Neural progenitor cell (in vitro differentiated cells): Measurements from ENCODE around the gene LDOC1.

Experiments
- EZH2phosphoT487 ChIP-seq: fragments of 200-600 bp; sonication (generic); IDR thresholded peaks from 2 replicates; pipeline ENCODE4 v1.6.1; 2017; ENCODE audit warnings: antibody characterized with exemption
- TF ChIP-seq, protein P1 (sequence below): fragments of 200-600 bp; sonication (generic); IDR thresholded peaks from 2 replicates; pipeline ENCODE4 v1.5.1; 2017; ENCODE audit warnings: antibody characterized with exemption, mild to moderate bottlenecking

DNA sequence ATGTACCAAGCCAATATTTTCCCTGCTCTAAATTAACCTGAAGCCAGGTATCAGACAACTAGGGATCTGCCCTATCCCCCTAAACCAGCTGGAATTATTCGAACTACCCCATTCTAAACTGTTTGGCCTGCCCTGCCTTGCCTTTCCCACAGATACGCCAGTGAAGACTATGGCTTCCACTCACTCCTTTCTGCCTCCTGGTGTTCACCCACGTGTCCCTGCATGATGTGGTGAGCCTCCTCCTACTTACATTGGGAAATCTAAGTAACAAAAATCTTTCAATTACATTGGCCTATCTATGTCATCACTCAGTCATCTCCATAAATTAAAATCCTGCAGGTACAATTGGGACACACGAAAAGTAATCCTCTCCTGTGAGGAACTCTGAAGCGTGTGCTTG, 6.1 kb upstream of the LDOC1 start:
- TF ChIP-seq, protein P1, sequence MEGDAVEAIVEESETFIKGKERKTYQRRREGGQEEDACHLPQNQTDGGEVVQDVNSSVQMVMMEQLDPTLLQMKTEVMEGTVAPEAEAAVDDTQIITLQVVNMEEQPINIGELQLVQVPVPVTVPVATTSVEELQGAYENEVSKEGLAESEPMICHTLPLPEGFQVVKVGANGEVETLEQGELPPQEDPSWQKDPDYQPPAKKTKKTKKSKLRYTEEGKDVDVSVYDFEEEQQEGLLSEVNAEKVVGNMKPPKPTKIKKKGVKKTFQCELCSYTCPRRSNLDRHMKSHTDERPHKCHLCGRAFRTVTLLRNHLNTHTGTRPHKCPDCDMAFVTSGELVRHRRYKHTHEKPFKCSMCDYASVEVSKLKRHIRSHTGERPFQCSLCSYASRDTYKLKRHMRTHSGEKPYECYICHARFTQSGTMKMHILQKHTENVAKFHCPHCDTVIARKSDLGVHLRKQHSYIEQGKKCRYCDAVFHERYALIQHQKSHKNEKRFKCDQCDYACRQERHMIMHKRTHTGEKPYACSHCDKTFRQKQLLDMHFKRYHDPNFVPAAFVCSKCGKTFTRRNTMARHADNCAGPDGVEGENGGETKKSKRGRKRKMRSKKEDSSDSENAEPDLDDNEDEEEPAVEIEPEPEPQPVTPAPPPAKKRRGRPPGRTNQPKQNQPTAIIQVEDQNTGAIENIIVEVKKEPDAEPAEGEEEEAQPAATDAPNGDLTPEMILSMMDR, result no peak
- no peak for TF ChIP-seq EZH2phosphoT487
